HepG2 (cell line): Measurements from ENCODE around the gene PHF23. TPM values are rescaled to one million over a fixed set of nuclear protein-coding genes. Genes with fewer than 3 reads are reported as not detected.
A peak's percentile ranks its signal among the peaks of the same experiment; 100 is the strongest.

Experiments
- ASH2L ChIP-seq: fragments of 300-600, 200-600 bp; sonication (generic); IDR thresholded peaks from 2 replicates; pipeline ENCODE4 v1.7.0; 2017; ENCODE audit warnings: low read depth, mild to moderate bottlenecking, moderate library complexity, mixed read lengths, low read length; ENCODE audit not compliant: insufficient read length
- ATAD3A ChIP-seq: sonication (generic); formaldehyde crosslinking; IDR thresholded peaks from 2 replicates; pipeline ENCODE4 v1.4.0; 2020; ENCODE audit warnings: missing genetic modification reagents
- CBX2 ChIP-seq, 2 experiments: fragments of 200-600 bp in 1 of 2; sonication (generic); formaldehyde crosslinking in 1 of 2; IDR thresholded peaks; 2 replicates each; pipeline versions ENCODE4 v1.7.0 to v1.8.1; 2018 to 2022; ENCODE audit warnings: low read depth in 2 of 2, low read length in 1 of 2, mild to moderate bottlenecking in 1 of 2, missing genetic modification reagents in 1 of 2
- MXD4 ChIP-seq: IDR thresholded peaks from 2 replicates; pipeline ENCODE4 v1.6.1; 2016; ENCODE audit warnings: mild to moderate bottlenecking, missing biosample characterization, missing genetic modification reagents
- RAD51 ChIP-seq: fragments of 450-650 bp; IDR thresholded peaks from 2 replicates; pipeline ENCODE4 v1.6.1; 2016; ENCODE audit warnings: borderline replicate concordance
- SETDB1 ChIP-seq: sonication (generic); formaldehyde crosslinking; IDR thresholded peaks from 2 replicates; pipeline ENCODE4 v1.5.1; 2020; ENCODE audit warnings: missing genetic modification reagents, mild to moderate bottlenecking, borderline replicate concordance
- STAT5B ChIP-seq: sonication (generic); formaldehyde crosslinking; IDR thresholded peaks from 2 replicates; pipeline ENCODE4 v1.4.0; 2020; ENCODE audit warnings: missing genetic modification reagents
- TP53 ChIP-seq: sonication (generic); formaldehyde crosslinking; conservative IDR thresholded peaks from 2 replicates; pipeline ENCODE4 v1.4.0; 2020; ENCODE audit warnings: missing genetic modification reagents
- ZNF33B ChIP-seq: sonication (generic); formaldehyde crosslinking; IDR thresholded peaks from 2 replicates; pipeline ENCODE4 v1.5.1; 2020; ENCODE audit warnings: mild to moderate bottlenecking, missing genetic modification reagents
- ZNF556 ChIP-seq: sonication (generic); formaldehyde crosslinking; IDR thresholded peaks from 2 replicates; pipeline ENCODE4 v1.4.0; 2020; ENCODE audit warnings: mild to moderate bottlenecking, missing genetic modification reagents, borderline replicate concordance
- ZNF605 ChIP-seq: sonication (generic); formaldehyde crosslinking; IDR thresholded peaks from 2 replicates; pipeline ENCODE4 v1.8.0; 2022; ENCODE audit warnings: mild to moderate bottlenecking, missing genetic modification reagents
- polyA plus RNA-seq, 8 experiments: library from polyadenylated mRNA; depleted of rRNA in 3 of 8; stranded (reverse) in 7 of 8; unstranded in 1 of 8; fragments of >200 nt; fragmentation: Illumina TruSeq in 4 of 8; extraction: Trizol in 4 of 8; gene quantifications; 2 replicates each; pipeline versions ENCODE4 v1.2.1 to v1.2.3, GENCODE V29; 2011 to 2016; ENCODE audit warnings: low read depth in 4 of 8, missing spikeins in 1 of 8, mixed read lengths in 1 of 8; ENCODE audit not compliant: insufficient read depth in 1 of 8
- total RNA-seq, 5 experiments: library from RNA; depleted of rRNA; stranded (reverse); fragments of >200 nt; fragmentation: Illumina TruSeq; extraction: Trizol; gene quantifications; 2 replicates each; pipeline ENCODE4 v1.2.3, GENCODE V29; 2016; ENCODE audit warnings: low read depth in 1 of 5
- TF ChIP-seq, protein P1 (sequence below), 2 experiments: sonication (generic) in 1 of 2; formaldehyde crosslinking in 1 of 2; IDR thresholded peaks; 2 replicates each; pipeline versions ENCODE4 v1.4.0 to v1.6.1; 2018 to 2020; ENCODE audit warnings: missing genetic modification reagents in 2 of 2, borderline replicate concordance in 1 of 2, low read depth in 1 of 2, mild to moderate bottlenecking in 1 of 2, missing biosample characterization in 1 of 2
- TF ChIP-seq, protein P2 (sequence below): sonication (generic); formaldehyde crosslinking; IDR thresholded peaks from 2 replicates; pipeline ENCODE4 v1.8.0; 2022; ENCODE audit warnings: mild to moderate bottlenecking, missing genetic modification reagents
- TF ChIP-seq, protein P3 (sequence below), 2 experiments: IDR thresholded peaks; 2 replicates each; pipeline ENCODE4 v1.6.1; 2011 to 2012; ENCODE audit warnings: low read length in 2 of 2, borderline replicate concordance in 1 of 2, low read depth in 1 of 2, mild to moderate bottlenecking in 1 of 2, moderate library complexity in 1 of 2
- TF ChIP-seq, protein P4 (sequence below): conservative IDR thresholded peaks from 2 replicates; pipeline ENCODE4 v1.6.1; 2018; ENCODE audit warnings: missing genetic modification reagents

The PHF23 gene
- total and polyA plus RNA-seq, 2 of the 13 experiments (the other 11 are each of a cell fraction or from before 2014, with no cell fraction given): 27.6 to 33.2 TPM

DNA sequence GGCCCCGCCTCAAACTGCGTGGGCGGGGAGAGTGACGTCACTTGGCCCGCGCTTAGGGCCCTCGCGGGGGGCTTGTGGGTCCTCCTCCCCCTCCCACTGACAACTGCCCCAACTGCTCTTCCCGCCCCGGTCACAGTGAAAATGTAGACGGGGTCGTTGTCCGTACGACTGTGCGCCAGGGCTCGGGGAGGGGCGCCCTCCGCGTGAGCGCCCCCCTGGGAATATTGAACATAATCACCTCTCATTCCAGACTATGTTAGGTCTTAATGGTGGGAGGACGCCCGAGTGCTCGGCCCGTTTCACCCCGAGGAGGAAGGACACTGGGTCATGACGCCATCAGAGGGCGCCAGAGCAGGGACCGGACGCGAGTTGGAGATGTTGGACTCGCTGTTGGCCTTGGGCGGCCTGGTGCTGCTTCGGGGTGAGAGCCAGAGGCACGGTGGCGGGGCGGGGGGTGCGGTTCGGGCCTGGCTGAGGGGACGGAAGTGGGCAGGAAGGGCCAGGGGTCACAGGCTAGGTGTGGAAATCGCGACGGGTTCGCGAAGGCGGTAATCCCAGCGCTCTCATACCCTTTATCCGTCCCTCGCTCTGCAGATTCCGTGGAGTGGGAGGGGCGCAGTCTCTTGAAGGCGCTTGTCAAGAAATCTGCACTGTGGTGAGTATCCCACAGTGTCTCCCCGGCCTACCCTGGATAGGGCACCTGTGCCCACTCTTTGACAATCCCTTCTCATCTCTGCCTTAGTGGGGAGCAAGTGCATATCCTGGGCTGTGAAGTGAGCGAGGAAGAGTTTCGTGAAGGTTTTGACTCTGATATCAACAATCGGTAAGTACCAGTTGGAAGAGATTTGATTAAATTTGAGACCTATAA lies 13.2 kb upstream of the PHF23 start, which contains the start of gene ELP5 (continued):
- TF ChIP-seq ASH2L (peak; percentile 89), TP53 (peak; percentile 17; the same call in 1 of the 2 replicates), SETDB1 (no peak; the same call in 1 of the 2 replicates), ZNF556 (CRISPR knock-in tag) (peak; percentile 84; the same call in 1 of the 2 replicates), ZNF605 (CRISPR knock-in tag) (peak; percentile 88), RAD51 (no peak), STAT5B (CRISPR knock-in tag) (no peak), MXD4 (CRISPR knock-in tag) (no peak; the same call in 1 of the 2 replicates), ZNF33B (CRISPR knock-in tag) (no peak), CBX2 (IDR thresholded peaks at IDR 0.05; ENCODE audit: low read depth, low read length) (no peak), CBX2 (CRISPR knock-in tag; IDR thresholded peaks at IDR 0.05; ENCODE audit: low read depth) (no peak), ATAD3A (CRISPR knock-in tag) (no peak)
- TF ChIP-seq, protein P1, sequence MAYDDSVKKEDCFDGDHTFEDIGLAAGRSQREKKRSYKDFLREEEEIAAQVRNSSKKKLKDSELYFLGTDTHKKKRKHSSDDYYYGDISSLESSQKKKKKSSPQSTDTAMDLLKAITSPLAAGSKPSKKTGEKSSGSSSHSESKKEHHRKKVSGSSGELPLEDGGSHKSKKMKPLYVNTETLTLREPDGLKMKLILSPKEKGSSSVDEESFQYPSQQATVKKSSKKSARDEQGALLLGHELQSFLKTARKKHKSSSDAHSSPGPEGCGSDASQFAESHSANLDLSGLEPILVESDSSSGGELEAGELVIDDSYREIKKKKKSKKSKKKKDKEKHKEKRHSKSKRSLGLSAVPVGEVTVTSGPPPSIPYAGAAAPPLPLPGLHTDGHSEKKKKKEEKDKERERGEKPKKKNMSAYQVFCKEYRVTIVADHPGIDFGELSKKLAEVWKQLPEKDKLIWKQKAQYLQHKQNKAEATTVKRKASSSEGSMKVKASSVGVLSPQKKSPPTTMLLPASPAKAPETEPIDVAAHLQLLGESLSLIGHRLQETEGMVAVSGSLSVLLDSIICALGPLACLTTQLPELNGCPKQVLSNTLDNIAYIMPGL (CRISPR knock-in tag; IDR thresholded peaks at IDR 0.05; ENCODE audit: borderline replicate concordance in 1 of 2, low read depth in 1 of 2): peak; percentile 94 to 96
- TF ChIP-seq, protein P2, sequence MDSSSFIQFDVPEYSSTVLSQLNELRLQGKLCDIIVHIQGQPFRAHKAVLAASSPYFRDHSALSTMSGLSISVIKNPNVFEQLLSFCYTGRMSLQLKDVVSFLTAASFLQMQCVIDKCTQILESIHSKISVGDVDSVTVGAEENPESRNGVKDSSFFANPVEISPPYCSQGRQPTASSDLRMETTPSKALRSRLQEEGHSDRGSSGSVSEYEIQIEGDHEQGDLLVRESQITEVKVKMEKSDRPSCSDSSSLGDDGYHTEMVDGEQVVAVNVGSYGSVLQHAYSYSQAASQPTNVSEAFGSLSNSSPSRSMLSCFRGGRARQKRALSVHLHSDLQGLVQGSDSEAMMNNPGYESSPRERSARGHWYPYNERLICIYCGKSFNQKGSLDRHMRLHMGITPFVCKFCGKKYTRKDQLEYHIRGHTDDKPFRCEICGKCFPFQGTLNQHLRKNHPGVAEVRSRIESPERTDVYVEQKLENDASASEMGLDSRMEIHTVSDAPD: 0 out of 2 replicates have a peak, but pooled peaks have one; percentile 18
- TF ChIP-seq, protein P3, sequence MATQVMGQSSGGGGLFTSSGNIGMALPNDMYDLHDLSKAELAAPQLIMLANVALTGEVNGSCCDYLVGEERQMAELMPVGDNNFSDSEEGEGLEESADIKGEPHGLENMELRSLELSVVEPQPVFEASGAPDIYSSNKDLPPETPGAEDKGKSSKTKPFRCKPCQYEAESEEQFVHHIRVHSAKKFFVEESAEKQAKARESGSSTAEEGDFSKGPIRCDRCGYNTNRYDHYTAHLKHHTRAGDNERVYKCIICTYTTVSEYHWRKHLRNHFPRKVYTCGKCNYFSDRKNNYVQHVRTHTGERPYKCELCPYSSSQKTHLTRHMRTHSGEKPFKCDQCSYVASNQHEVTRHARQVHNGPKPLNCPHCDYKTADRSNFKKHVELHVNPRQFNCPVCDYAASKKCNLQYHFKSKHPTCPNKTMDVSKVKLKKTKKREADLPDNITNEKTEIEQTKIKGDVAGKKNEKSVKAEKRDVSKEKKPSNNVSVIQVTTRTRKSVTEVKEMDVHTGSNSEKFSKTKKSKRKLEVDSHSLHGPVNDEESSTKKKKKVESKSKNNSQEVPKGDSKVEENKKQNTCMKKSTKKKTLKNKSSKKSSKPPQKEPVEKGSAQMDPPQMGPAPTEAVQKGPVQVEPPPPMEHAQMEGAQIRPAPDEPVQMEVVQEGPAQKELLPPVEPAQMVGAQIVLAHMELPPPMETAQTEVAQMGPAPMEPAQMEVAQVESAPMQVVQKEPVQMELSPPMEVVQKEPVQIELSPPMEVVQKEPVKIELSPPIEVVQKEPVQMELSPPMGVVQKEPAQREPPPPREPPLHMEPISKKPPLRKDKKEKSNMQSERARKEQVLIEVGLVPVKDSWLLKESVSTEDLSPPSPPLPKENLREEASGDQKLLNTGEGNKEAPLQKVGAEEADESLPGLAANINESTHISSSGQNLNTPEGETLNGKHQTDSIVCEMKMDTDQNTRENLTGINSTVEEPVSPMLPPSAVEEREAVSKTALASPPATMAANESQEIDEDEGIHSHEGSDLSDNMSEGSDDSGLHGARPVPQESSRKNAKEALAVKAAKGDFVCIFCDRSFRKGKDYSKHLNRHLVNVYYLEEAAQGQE (IDR thresholded peaks at IDR 0.05; ENCODE audit: borderline replicate concordance in 1 of 2, low read depth in 1 of 2, low read length in 2 of 2): no peak; a peak in 1 of 4 replicates
- TF ChIP-seq, protein P4, sequence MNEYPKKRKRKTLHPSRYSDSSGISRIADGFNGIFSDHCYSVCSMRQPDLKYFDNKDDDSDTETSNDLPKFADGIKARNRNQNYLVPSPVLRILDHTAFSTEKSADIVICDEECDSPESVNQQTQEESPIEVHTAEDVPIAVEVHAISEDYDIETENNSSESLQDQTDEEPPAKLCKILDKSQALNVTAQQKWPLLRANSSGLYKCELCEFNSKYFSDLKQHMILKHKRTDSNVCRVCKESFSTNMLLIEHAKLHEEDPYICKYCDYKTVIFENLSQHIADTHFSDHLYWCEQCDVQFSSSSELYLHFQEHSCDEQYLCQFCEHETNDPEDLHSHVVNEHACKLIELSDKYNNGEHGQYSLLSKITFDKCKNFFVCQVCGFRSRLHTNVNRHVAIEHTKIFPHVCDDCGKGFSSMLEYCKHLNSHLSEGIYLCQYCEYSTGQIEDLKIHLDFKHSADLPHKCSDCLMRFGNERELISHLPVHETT: peak; percentile 87
